ENCODE results near the gene PPARA. TPM values are rescaled to one million over a fixed set of nuclear protein-coding genes. Genes with fewer than 3 reads are reported as not detected.

PPARA gene
- total and polyA plus RNA-seq, 2 experiments from 2014 or later, result 4.7 to 12.6 TPM

- no peaks in the 10 kb centered on the region for H3K36me3 ChIP-seq (ENCODE audit: insufficient read depth)
- H3K27ac ChIP-seq (ENCODE audit: low read depth), result no peak overlapping the region
- H3K27me3 Mint-ChIP-seq (ENCODE audit: insufficient read depth, low read depth, poor library complexity), result no peaks in the 10 kb centered on the region
Observed at GRCh38 chr22:46102159-46102558, 48.2 kb upstream of the PPARA start.

More at GRCh38 chr22:46102159-46102558, 48.2 kb upstream of the PPARA start:
- H3K36me3 Mint-ChIP-seq (ENCODE audit: low read depth), result no peaks in the 10 kb centered on the region
- H3K4me1 Mint-ChIP-seq, result no peaks in the 10 kb centered on the region
- H3K4me2 ChIP-seq, result no peak overlapping the region
- H3K4me3 ChIP-seq, result no peak overlapping the region
- H4K20me1 ChIP-seq (replicated peaks; ENCODE audit: insufficient read depth), result no peaks in the 10 kb centered on the region
- no peak overlapping the region for H3K4me3 Mint-ChIP-seq
- H3K9me2 ChIP-seq (ENCODE audit: insufficient read depth), result no peaks in the 10 kb centered on the region
- no peaks in the 10 kb centered on the region for H3F3A ChIP-seq (replicated peaks; ENCODE audit: low read depth)
- no peaks in the 10 kb centered on the region for H3K79me2 ChIP-seq (replicated peaks; ENCODE audit: insufficient read depth)
- no peaks in the 10 kb centered on the region for H3K4me1 ChIP-seq (ENCODE audit: insufficient read depth)
- H3K9me3 Mint-ChIP-seq, result no peaks in the 10 kb centered on the region
- TF ChIP-seq POLR2AphosphoS5 (IDR thresholded peaks at IDR 0.05; ENCODE audit: low read depth) (no peak), EZH2 (IDR thresholded peaks at IDR 0.05; ENCODE audit: low read depth, unreplicated experiment) (no peak), CTCF (conservative IDR thresholded peaks at IDR 0.05; ENCODE audit: low read depth in 2 of 2) (no peak), CREB1 (CRISPR knock-in tag; IDR thresholded peaks at IDR 0.05; ENCODE audit: low read depth) (no peak), REST (IDR thresholded peaks at IDR 0.05; ENCODE audit: unreplicated experiment) (no peak), ZNF462 (CRISPR knock-in tag; IDR thresholded peaks at IDR 0.05) (no peak), ETS1 (IDR thresholded peaks at IDR 0.05) (no peak), ZNF114 (CRISPR knock-in tag; IDR thresholded peaks at IDR 0.05) (no peak), NANOG (IDR thresholded peaks at IDR 0.05; ENCODE audit: borderline replicate concordance) (no peak), JUNB (IDR thresholded peaks at IDR 0.05; ENCODE audit: unreplicated experiment) (no peak), EZH2phosphoT487 (IDR thresholded peaks at IDR 0.05; ENCODE audit: unreplicated experiment) (no peak), ZNF331 (CRISPR knock-in tag; IDR thresholded peaks at IDR 0.05; ENCODE audit: low read depth) (no peak), STAT1 (IDR thresholded peaks at IDR 0.05; ENCODE audit: unreplicated experiment) (no peak)
- DNase-seq (ENCODE audit: low spot score), result no peak
- no peak overlapping the region for H3K27ac Mint-ChIP-seq
- no peak overlapping the region for H2AFZ ChIP-seq
- ATAC-seq, result no peak
- no peaks in the 10 kb centered on the region for H3K27me3 ChIP-seq (ENCODE audit: insufficient read depth)

All from GM23338 (cell line).